Esophagus muscularis mucosa (tissue), 4 donors: ENCODE results near the gene WDR91. TPM values are rescaled to one million over a fixed set of nuclear protein-coding genes. Genes with fewer than 3 reads are reported as not detected.
A peak's percentile ranks its signal among the peaks of the same experiment; 100 is the strongest.

Experiments
- DNase-seq: peaks from one replicate; pipeline ENCODE4 v3.0.0-alpha.2; 2017; ENCODE audit errors: extremely low spot score
- H3K27ac ChIP-seq, 4 donors: fragments of 200-600 bp; sonication (generic); replicated peaks in 1 of 4; 1 replicate in 3 of 4; 2 replicates in 1 of 4; pipeline ENCODE4 v1.5.1; 2016 to 2019; ENCODE audit warnings: mild to moderate bottlenecking in 1 of 4
- H3K27me3 ChIP-seq, 4 donors: fragments of 200-600 bp; sonication (generic); one replicate each; pipeline versions ENCODE4 v1.5.1 to v1.6.0; 2016 to 2019
- H3K36me3 ChIP-seq, 4 donors: fragments of 200-600 bp; sonication (generic); one replicate each; pipeline ENCODE4 v1.5.1; 2016 to 2019
- H3K4me1 ChIP-seq, 4 donors: fragments of 200-600 bp; sonication (generic); one replicate each; pipeline ENCODE4 v1.5.1; 2016 to 2019
- H3K4me3 ChIP-seq, 4 donors: fragments of 200-600 bp; sonication (generic); 1 replicate in 2 of 4; 2 replicates in 2 of 4; pipeline ENCODE4 v1.5.1; 2016 to 2019; ENCODE audit warnings: mild to moderate bottlenecking in 4 of 4, moderate library complexity in 1 of 4
- H3K9me3 ChIP-seq, 4 donors: fragments of 200-600 bp; sonication (generic); 1 replicate in 3 of 4; 2 replicates in 1 of 4; pipeline ENCODE4 v1.5.1; 2016 to 2019
- CTCF ChIP-seq, 3 experiments: fragments of 200-600 bp in 2 of 3; fragments of 450-650 bp in 1 of 3; sonication (generic) in 2 of 3; IDR thresholded peaks; one replicate each; pipeline ENCODE4 v1.5.1; 2017 to 2019; ENCODE audit warnings: antibody characterized with exemption in 3 of 3, mild to moderate bottlenecking in 2 of 3, moderate library complexity in 1 of 3
- EP300 ChIP-seq: sonication (generic); formaldehyde crosslinking; IDR thresholded peaks from one replicate; pipeline ENCODE4 v1.6.1; 2017; ENCODE audit warnings: antibody characterized with exemption
- POLR2A ChIP-seq: fragments of 450-650 bp; IDR thresholded peaks from one replicate; pipeline ENCODE4 v1.6.1; 2017; ENCODE audit warnings: antibody characterized with exemption, moderate library complexity, mild to moderate bottlenecking, low read depth
- POLR2AphosphoS5 ChIP-seq, 2 donors: sonication (generic); formaldehyde crosslinking; IDR thresholded peaks; one replicate each; pipeline ENCODE4 v1.6.1; 2017; ENCODE audit warnings: antibody characterized with exemption in 2 of 2
- WGBS: methylation state at CpG from one replicate; pipeline ENCODE4 v1.1.5; 2018; 5-methylcytosine and 5-hydroxymethylcytosine counted together
- intact Hi-C: fragments of 100-400 bp; cut with DNase I; formaldehyde crosslinking; loops from one replicate; pipeline ENCODE4 v1.15.1; 2023
- total RNA-seq, 4 donors: library from RNA; depleted of rRNA; stranded (reverse); fragments of >200 nt; gene quantifications; one replicate each; pipeline versions ENCODE4 v1.1.0 to v1.2.1, GENCODE V29; 2016

The WDR91 gene
- total RNA-seq, 4 donors from 2014 or later = 13.3 to 27.4 (median 20.4) TPM

- intact Hi-C loops = no loop called here
- WGBS = 95% methylated on average over 23 of the region's 43 CpGs
- DNase-seq = peak; percentile 62
- H3K27ac ChIP-seq = no peak overlapping the region
- no peaks in the 10 kb centered on the region for H3K9me3 ChIP-seq
- TF ChIP-seq EP300 = no peak
- no peak for TF ChIP-seq POLR2AphosphoS5 (IDR thresholded peaks at IDR 0.05)
- TF ChIP-seq CTCF (IDR thresholded peaks at IDR 0.05) = no peak
- TF ChIP-seq POLR2A = no peak
- H3K36me3 ChIP-seq = no peaks in the 10 kb centered on the region
- no peaks in the 10 kb centered on the region for H3K27me3 ChIP-seq
- no peaks in the 10 kb centered on the region for H3K4me1 ChIP-seq
- H3K4me3 ChIP-seq = no peak overlapping the region
These were observed 35.0 kb upstream of the WDR91 start for GRCh38 chr7:135246191-135246825.

- TF ChIP-seq POLR2AphosphoS5 (IDR thresholded peaks at IDR 0.05) = no peak
- TF ChIP-seq POLR2A = no peak
- TF ChIP-seq CTCF (IDR thresholded peaks at IDR 0.05) = no peak
- no peak for TF ChIP-seq EP300
- 82% methylated on average over 8 of the region's 9 CpGs for WGBS
- Histone ChIP-seq H3K27me3 (peaks cover 0 to 3% (median 0%) of the 10 kb centered on the region in 4 donors), H3K27ac (no peak overlapping the region), H3K36me3 (no peaks in the 10 kb centered on the region), H3K9me3 (no peaks in the 10 kb centered on the region), H3K4me1 (no peaks in the 10 kb centered on the region), H3K4me3 (no peak overlapping the region)
- intact Hi-C loops = no loop called here
- peak; percentile 77 for DNase-seq
These were observed 34.2 kb upstream of the WDR91 start for GRCh38 chr7:135245226-135246190.

- peak; percentile 19 for DNase-seq
- 70% methylated on average over 5 of the region's 5 CpGs for WGBS
- peaks cover 0 to 5% (median 0%) of the 10 kb centered on the region in 4 donors for H3K27me3 ChIP-seq
- no peak for TF ChIP-seq CTCF (IDR thresholded peaks at IDR 0.05)
- TF ChIP-seq POLR2AphosphoS5 (IDR thresholded peaks at IDR 0.05) = no peak
- no peak for TF ChIP-seq POLR2A
- TF ChIP-seq EP300 = no peak
- H3K4me3 ChIP-seq = no peak overlapping the region
- no peak overlapping the region for H3K27ac ChIP-seq
- H3K36me3 ChIP-seq = no peaks in the 10 kb centered on the region
- intact Hi-C loops = no loop called here
- no peaks in the 10 kb centered on the region for H3K9me3 ChIP-seq
- H3K4me1 ChIP-seq = no peaks in the 10 kb centered on the region
These were observed 30.9 kb upstream of the WDR91 start for GRCh38 chr7:135242096-135242684.

- WGBS = 81% methylated on average over 7 of the region's 9 CpGs
- Histone ChIP-seq H3K27me3 (peaks cover 0 to 5% (median 0%) of the 10 kb centered on the region in 4 donors), H3K4me1 (no peaks in the 10 kb centered on the region), H3K9me3 (no peaks in the 10 kb centered on the region), H3K4me3 (no peak overlapping the region), H3K27ac (no peak overlapping the region), H3K36me3 (no peaks in the 10 kb centered on the region)
- DNase-seq = no peak
- TF ChIP-seq POLR2A (no peak), CTCF (IDR thresholded peaks at IDR 0.05) (no peak), EP300 (no peak), POLR2AphosphoS5 (IDR thresholded peaks at IDR 0.05) (no peak)
- intact Hi-C loops = no loop called here
These were observed 29.1 kb upstream of the WDR91 start for GRCh38 chr7:135240441-135240840.
